ENCODE data around the gene SRRM5.

DNA sequence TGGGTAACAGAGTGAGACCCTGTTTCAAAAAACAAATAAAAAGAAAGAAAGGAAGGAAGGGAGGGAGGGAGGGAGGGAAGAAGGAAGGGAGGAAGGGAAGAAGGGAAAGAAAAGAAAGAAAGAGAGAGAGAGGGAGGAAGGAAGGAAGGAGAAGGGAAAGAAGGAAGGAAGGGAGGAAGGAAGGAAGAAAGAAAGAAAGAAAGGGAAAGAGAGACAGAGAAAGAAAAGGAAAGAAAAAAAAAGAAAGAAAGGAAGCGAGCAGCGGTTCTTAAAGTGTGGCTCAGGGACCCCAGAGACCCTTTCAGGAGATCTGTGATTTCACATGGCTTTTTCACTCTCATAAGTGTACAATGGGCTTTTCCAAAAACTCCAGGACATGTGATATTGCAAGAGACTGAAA is 37.6 kb downstream of the SRRM5 start:
- TF ChIP-seq, protein P1, sequence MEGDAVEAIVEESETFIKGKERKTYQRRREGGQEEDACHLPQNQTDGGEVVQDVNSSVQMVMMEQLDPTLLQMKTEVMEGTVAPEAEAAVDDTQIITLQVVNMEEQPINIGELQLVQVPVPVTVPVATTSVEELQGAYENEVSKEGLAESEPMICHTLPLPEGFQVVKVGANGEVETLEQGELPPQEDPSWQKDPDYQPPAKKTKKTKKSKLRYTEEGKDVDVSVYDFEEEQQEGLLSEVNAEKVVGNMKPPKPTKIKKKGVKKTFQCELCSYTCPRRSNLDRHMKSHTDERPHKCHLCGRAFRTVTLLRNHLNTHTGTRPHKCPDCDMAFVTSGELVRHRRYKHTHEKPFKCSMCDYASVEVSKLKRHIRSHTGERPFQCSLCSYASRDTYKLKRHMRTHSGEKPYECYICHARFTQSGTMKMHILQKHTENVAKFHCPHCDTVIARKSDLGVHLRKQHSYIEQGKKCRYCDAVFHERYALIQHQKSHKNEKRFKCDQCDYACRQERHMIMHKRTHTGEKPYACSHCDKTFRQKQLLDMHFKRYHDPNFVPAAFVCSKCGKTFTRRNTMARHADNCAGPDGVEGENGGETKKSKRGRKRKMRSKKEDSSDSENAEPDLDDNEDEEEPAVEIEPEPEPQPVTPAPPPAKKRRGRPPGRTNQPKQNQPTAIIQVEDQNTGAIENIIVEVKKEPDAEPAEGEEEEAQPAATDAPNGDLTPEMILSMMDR (IDR thresholded peaks at IDR 0.05) = no peak
- TF ChIP-seq ZFX (IDR thresholded peaks at IDR 0.05; ENCODE audit: borderline replicate concordance) = no peak

All from 22Rv1 (cell line).